ENCODE measurements around the gene CPAMD8. TPM values are rescaled to one million over a fixed set of nuclear protein-coding genes. Genes with fewer than 3 reads are reported as not detected.

CPAMD8 gene
- total and polyA plus RNA-seq, 2 of the 8 experiments (the other 6 are each of a cell fraction or from before 2014, with no cell fraction given): 6.1 to 9.2 TPM

- TF ChIP-seq, protein P1, sequence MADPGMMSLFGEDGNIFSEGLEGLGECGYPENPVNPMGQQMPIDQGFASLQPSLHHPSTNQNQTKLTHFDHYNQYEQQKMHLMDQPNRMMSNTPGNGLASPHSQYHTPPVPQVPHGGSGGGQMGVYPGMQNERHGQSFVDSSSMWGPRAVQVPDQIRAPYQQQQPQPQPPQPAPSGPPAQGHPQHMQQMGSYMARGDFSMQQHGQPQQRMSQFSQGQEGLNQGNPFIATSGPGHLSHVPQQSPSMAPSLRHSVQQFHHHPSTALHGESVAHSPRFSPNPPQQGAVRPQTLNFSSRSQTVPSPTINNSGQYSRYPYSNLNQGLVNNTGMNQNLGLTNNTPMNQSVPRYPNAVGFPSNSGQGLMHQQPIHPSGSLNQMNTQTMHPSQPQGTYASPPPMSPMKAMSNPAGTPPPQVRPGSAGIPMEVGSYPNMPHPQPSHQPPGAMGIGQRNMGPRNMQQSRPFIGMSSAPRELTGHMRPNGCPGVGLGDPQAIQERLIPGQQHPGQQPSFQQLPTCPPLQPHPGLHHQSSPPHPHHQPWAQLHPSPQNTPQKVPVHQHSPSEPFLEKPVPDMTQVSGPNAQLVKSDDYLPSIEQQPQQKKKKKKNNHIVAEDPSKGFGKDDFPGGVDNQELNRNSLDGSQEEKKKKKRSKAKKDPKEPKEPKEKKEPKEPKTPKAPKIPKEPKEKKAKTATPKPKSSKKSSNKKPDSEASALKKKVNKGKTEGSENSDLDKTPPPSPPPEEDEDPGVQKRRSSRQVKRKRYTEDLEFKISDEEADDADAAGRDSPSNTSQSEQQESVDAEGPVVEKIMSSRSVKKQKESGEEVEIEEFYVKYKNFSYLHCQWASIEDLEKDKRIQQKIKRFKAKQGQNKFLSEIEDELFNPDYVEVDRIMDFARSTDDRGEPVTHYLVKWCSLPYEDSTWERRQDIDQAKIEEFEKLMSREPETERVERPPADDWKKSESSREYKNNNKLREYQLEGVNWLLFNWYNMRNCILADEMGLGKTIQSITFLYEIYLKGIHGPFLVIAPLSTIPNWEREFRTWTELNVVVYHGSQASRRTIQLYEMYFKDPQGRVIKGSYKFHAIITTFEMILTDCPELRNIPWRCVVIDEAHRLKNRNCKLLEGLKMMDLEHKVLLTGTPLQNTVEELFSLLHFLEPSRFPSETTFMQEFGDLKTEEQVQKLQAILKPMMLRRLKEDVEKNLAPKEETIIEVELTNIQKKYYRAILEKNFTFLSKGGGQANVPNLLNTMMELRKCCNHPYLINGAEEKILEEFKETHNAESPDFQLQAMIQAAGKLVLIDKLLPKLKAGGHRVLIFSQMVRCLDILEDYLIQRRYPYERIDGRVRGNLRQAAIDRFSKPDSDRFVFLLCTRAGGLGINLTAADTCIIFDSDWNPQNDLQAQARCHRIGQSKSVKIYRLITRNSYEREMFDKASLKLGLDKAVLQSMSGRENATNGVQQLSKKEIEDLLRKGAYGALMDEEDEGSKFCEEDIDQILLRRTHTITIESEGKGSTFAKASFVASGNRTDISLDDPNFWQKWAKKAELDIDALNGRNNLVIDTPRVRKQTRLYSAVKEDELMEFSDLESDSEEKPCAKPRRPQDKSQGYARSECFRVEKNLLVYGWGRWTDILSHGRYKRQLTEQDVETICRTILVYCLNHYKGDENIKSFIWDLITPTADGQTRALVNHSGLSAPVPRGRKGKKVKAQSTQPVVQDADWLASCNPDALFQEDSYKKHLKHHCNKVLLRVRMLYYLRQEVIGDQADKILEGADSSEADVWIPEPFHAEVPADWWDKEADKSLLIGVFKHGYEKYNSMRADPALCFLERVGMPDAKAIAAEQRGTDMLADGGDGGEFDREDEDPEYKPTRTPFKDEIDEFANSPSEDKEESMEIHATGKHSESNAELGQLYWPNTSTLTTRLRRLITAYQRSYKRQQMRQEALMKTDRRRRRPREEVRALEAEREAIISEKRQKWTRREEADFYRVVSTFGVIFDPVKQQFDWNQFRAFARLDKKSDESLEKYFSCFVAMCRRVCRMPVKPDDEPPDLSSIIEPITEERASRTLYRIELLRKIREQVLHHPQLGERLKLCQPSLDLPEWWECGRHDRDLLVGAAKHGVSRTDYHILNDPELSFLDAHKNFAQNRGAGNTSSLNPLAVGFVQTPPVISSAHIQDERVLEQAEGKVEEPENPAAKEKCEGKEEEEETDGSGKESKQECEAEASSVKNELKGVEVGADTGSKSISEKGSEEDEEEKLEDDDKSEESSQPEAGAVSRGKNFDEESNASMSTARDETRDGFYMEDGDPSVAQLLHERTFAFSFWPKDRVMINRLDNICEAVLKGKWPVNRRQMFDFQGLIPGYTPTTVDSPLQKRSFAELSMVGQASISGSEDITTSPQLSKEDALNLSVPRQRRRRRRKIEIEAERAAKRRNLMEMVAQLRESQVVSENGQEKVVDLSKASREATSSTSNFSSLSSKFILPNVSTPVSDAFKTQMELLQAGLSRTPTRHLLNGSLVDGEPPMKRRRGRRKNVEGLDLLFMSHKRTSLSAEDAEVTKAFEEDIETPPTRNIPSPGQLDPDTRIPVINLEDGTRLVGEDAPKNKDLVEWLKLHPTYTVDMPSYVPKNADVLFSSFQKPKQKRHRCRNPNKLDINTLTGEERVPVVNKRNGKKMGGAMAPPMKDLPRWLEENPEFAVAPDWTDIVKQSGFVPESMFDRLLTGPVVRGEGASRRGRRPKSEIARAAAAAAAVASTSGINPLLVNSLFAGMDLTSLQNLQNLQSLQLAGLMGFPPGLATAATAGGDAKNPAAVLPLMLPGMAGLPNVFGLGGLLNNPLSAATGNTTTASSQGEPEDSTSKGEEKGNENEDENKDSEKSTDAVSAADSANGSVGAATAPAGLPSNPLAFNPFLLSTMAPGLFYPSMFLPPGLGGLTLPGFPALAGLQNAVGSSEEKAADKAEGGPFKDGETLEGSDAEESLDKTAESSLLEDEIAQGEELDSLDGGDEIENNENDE (IDR thresholded peaks at IDR 0.05; ENCODE audit: insufficient replicate concordance, low read length): no peak
- no peak for TF ChIP-seq NRF1 (IDR thresholded peaks at IDR 0.05; ENCODE audit: low read depth, low read length)
- no peak for TF ChIP-seq NANOG (IDR thresholded peaks at IDR 0.05; ENCODE audit: insufficient read depth, low read depth, low read length, poor library complexity, severe bottlenecking)
- TF ChIP-seq SP4 (IDR thresholded peaks at IDR 0.05; ENCODE audit: low read length): no peak
These were observed 5.3 kb downstream of the CPAMD8 start (continued) for GRCh38 chr19:17021328-17021727.

Data from H1 (cell line).